ENCODE data around the gene PIEZO2. TPM values are rescaled to one million over a fixed set of nuclear protein-coding genes. Genes with fewer than 3 reads are reported as not detected.

Gene PIEZO2
- total RNA-seq, 3 donors from 2014 or later (not counting 1 experiment from before 2014, with no cell fraction given), result not detected

- H3K4me1 Mint-ChIP-seq, result no peaks in the 10 kb centered on the region
- Histone ChIP-seq H3K4me1 (ENCODE audit: control insufficient read depth, insufficient read depth, low read length) (no peaks in the 10 kb centered on the region), H3K9me3 (ENCODE audit: control insufficient read depth, insufficient read depth, low read length) (no peaks in the 10 kb centered on the region), H3K36me3 (ENCODE audit: control insufficient read depth, insufficient read depth, low read length) (no peaks in the 10 kb centered on the region), H3K27ac (ENCODE audit: low read length) (no peak overlapping the region), H3K27me3 (ENCODE audit: control insufficient read depth, insufficient read depth, low read length) (no peaks in the 10 kb centered on the region), H3K4me3 (ENCODE audit: low read length) (no peak overlapping the region)
- no peak for DNase-seq
- WGBS (ENCODE audit: insufficient coverage), result 82% methylated on average over 3 of the region's 5 CpGs
- H3K9me3 Mint-ChIP-seq, result no peaks in the 10 kb centered on the region
- peak overlapping the region; percentile 10 for H3K4me3 Mint-ChIP-seq
- H3K27ac Mint-ChIP-seq, result no peak overlapping the region
- TF ChIP-seq CTCF (IDR thresholded peaks at IDR 0.05), result no peak
- H3K36me3 Mint-ChIP-seq, result no peaks in the 10 kb centered on the region
- ATAC-seq, result no peak
- H3K27me3 Mint-ChIP-seq (ENCODE audit: low read depth in 2 of 2), result no peaks in the 10 kb centered on the region
- intact Hi-C loops (cut with micrococcal nuclease), result no loop called here
These were observed 405.6 kb downstream of the PIEZO2 start for GRCh38 chr18:10743766-10744165.

- no peak overlapping the region for H3K4me3 ChIP-seq (ENCODE audit: low read length)
- no peaks in the 10 kb centered on the region for H3K27me3 Mint-ChIP-seq (ENCODE audit: low read depth in 2 of 2)
- intact Hi-C loops (cut with micrococcal nuclease), result no loop called here
- 78% methylated on average over 3 of the region's 3 CpGs for WGBS (ENCODE audit: insufficient coverage)
- no peaks in the 10 kb centered on the region for H3K27me3 ChIP-seq (ENCODE audit: control insufficient read depth, insufficient read depth, low read length)
- no peak for TF ChIP-seq CTCF (IDR thresholded peaks at IDR 0.05)
- no peak for ATAC-seq
- no peaks in the 10 kb centered on the region for H3K9me3 ChIP-seq (ENCODE audit: control insufficient read depth, insufficient read depth, low read length)
- no peaks in the 10 kb centered on the region for H3K4me1 Mint-ChIP-seq
- no peak overlapping the region for H3K27ac Mint-ChIP-seq
- H3K27ac ChIP-seq (ENCODE audit: low read length), result no peak overlapping the region
- H3K36me3 ChIP-seq (ENCODE audit: control insufficient read depth, insufficient read depth, low read length), result no peaks in the 10 kb centered on the region
- H3K36me3 Mint-ChIP-seq, result no peaks in the 10 kb centered on the region
- no peaks in the 10 kb centered on the region for H3K9me3 Mint-ChIP-seq
- H3K4me3 Mint-ChIP-seq, result no peak overlapping the region
- no peak for DNase-seq
- no peaks in the 10 kb centered on the region for H3K4me1 ChIP-seq (ENCODE audit: control insufficient read depth, insufficient read depth, low read length)
These were observed 410.2 kb downstream of the PIEZO2 start for GRCh38 chr18:10739152-10739551.

- no peak overlapping the region for H3K27ac Mint-ChIP-seq
- Histone ChIP-seq H3K27me3 (ENCODE audit: control insufficient read depth, insufficient read depth, low read length) (no peaks in the 10 kb centered on the region), H3K4me3 (ENCODE audit: low read length) (no peak overlapping the region), H3K27ac (ENCODE audit: low read length) (no peak overlapping the region), H3K9me3 (ENCODE audit: control insufficient read depth, insufficient read depth, low read length) (no peaks in the 10 kb centered on the region), H3K4me1 (ENCODE audit: control insufficient read depth, insufficient read depth, low read length) (no peaks in the 10 kb centered on the region), H3K36me3 (ENCODE audit: control insufficient read depth, insufficient read depth, low read length) (no peaks in the 10 kb centered on the region)
- WGBS (ENCODE audit: insufficient coverage), result 56% methylated on average over 3 of the region's 3 CpGs
- no peaks in the 10 kb centered on the region for H3K4me1 Mint-ChIP-seq
- DNase-seq, result no peak
- no peak overlapping the region for H3K4me3 Mint-ChIP-seq
- intact Hi-C loops (cut with micrococcal nuclease), result no loop called here
- H3K9me3 Mint-ChIP-seq, result no peaks in the 10 kb centered on the region
- TF ChIP-seq CTCF (IDR thresholded peaks at IDR 0.05), result no peak
- ATAC-seq, result no peak
- H3K36me3 Mint-ChIP-seq, result no peaks in the 10 kb centered on the region
- H3K27me3 Mint-ChIP-seq (ENCODE audit: low read depth in 2 of 2), result peaks cover 0 to 3% of the 10 kb centered on the region in 2 donors
These were observed 412.4 kb downstream of the PIEZO2 start for GRCh38 chr18:10736984-10737383.

GRCh38 chr18:10732990-10733389 is 416.4 kb downstream of the PIEZO2 start:
- H3K4me3 ChIP-seq (ENCODE audit: low read length), result no peak overlapping the region
- H3K27me3 Mint-ChIP-seq (ENCODE audit: low read depth in 2 of 2), result peaks cover 3 to 7% of the 10 kb centered on the region in 2 donors
- H3K4me1 Mint-ChIP-seq, result no peaks in the 10 kb centered on the region
- H3K27me3 ChIP-seq (ENCODE audit: control insufficient read depth, insufficient read depth, low read length), result no peaks in the 10 kb centered on the region
- TF ChIP-seq CTCF (IDR thresholded peaks at IDR 0.05), result no peak
- no peak for ATAC-seq
- no peak overlapping the region for H3K27ac ChIP-seq (ENCODE audit: low read length)
- no peak for DNase-seq
- H3K27ac Mint-ChIP-seq, result no peak overlapping the region
- intact Hi-C loops (cut with micrococcal nuclease), result no loop called here
- H3K36me3 Mint-ChIP-seq, result no peaks in the 10 kb centered on the region
- 41% methylated on average over 4 of the region's 4 CpGs for WGBS (ENCODE audit: insufficient coverage)
- no peak overlapping the region for H3K4me3 Mint-ChIP-seq
- H3K4me1 ChIP-seq (ENCODE audit: control insufficient read depth, insufficient read depth, low read length), result no peaks in the 10 kb centered on the region
- no peaks in the 10 kb centered on the region for H3K9me3 Mint-ChIP-seq
- H3K36me3 ChIP-seq (ENCODE audit: control insufficient read depth, insufficient read depth, low read length), result no peaks in the 10 kb centered on the region
- H3K9me3 ChIP-seq (ENCODE audit: control insufficient read depth, insufficient read depth, low read length), result no peaks in the 10 kb centered on the region
